OCI-LY7 (cell line): ENCODE data around the gene CPNE7.

Source experiments
- CTCF ChIP-seq: fragments of 200-600 bp; sonication (generic); conservative IDR thresholded peaks from 2 replicates; pipeline ENCODE4 v1.5.1; 2014; ENCODE audit warnings: mild to moderate bottlenecking, antibody characterized with exemption, low read length, moderate library complexity, mixed read lengths
- EZH2phosphoT487 ChIP-seq: fragments of 200-600 bp; sonication (generic); IDR thresholded peaks from 2 replicates; pipeline ENCODE4 v1.6.1; 2018; ENCODE audit warnings: low read depth, borderline replicate concordance, mild to moderate bottlenecking, mixed run types, antibody characterized with exemption, low read length, moderate library complexity, mixed read lengths

- no peak for TF ChIP-seq CTCF
- no peak for TF ChIP-seq EZH2phosphoT487
Measured at GRCh38 chr16:89541792-89542191, 33.8 kb upstream of the CPNE7 start.
